ENCODE results near the gene SLCO4A1.
A peak's percentile ranks its signal among the peaks of the same experiment; 100 is the strongest.

The SLCO4A1 gene

DNA sequence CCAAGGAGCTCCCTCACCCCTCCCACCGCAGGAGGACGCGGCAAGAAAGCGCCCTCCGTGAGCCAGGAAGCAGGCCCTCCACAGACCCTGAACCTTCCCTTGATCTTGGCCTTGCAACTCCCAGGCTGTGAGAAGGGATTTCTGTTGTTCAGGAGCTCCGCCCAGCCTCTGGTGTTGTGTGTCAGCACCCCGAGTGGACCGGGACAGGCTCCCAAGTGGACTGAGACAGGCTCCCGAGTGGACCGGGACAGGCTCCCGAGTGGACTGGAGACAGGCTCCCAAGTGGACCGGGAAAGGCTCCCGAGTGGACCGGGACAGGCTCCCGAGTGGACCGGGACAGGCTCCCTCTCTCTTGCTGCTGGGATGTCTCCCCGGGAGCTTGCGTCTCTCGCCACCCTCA, 57.0 kb downstream of the SLCO4A1 start:
- H3K27ac Mint-ChIP-seq = no peak overlapping the region
- no peaks in the 10 kb centered on the region for H3K36me3 Mint-ChIP-seq
- H3K27me3 Mint-ChIP-seq = peaks cover 22% of the 10 kb centered on the region
- peaks cover 3% of the 10 kb centered on the region for H3K4me1 Mint-ChIP-seq
- DNase-seq (ENCODE audit: low spot score in 2 of 2) (no peak), ATAC-seq (ENCODE audit: low read depth) (no peak)
- no peaks in the 10 kb centered on the region for H3K9me3 Mint-ChIP-seq
- H3K4me3 Mint-ChIP-seq = no peak overlapping the region

DNA sequence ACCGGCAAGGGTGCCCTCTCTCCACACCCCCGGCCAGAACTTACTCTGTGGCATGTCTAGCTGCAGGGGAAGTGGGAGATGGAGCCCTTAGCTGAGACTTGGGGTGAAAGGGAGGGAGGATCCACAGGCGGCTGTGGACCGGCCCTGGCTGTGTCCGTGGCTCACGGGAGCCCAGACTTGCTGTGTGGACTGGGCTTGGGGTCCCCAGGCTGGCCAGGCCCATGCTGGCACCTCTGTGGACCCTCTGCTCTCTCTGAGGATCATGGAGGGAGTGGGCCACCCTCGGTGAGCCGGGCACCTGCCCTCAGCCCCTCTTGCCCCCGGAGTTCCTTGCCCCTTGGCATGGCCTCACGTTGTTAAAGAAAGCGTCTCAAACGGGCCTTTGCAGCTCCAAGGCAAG, 57.4 kb downstream of the SLCO4A1 start:
- no peak for DNase-seq (ENCODE audit: low spot score in 2 of 2)
- ATAC-seq (ENCODE audit: low read depth) = no peak
- H3K27ac Mint-ChIP-seq = no peak overlapping the region
- peaks cover 23% of the 10 kb centered on the region for H3K27me3 Mint-ChIP-seq
- H3K36me3 Mint-ChIP-seq = no peaks in the 10 kb centered on the region
- no peaks in the 10 kb centered on the region for H3K9me3 Mint-ChIP-seq
- no peak overlapping the region for H3K4me3 Mint-ChIP-seq
- peaks cover 3% of the 10 kb centered on the region for H3K4me1 Mint-ChIP-seq

DNA sequence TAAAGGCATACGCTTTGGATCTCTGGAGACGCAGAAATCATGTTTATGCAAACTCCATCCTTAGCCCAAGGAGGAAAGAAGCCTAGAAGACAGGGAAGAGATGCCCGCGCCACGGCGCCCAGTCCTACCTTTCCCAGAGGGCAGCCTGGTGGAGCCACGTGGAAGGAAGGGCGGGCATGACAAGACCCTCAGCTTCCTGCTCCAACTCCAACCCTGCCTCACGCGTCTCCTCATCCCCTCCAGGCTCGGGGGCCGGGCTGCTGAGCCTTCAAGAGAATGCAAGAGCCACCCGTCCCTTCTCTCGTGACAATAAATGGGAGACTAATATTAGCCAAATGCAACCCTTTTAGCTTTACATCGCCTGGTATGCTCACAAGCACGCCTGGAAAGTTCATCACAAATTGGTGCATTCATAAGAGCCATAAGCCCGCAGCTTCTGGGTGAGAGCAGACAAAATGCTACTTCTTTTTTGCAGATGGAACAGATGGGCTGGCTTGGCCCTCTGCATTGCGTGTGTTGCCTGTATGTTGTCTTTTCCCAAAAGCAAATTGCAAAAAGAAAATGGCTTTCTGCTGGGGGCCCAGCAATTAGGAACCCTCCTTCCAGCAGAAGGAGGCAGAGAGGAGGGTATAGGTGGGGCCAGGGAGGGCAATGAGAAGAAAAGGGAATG, 58.1 kb downstream of the SLCO4A1 start:
- Mint-ChIP-seq H3K27ac (no peak overlapping the region), H3K27me3 (peaks cover 23% of the 10 kb centered on the region), H3K4me3 (no peak overlapping the region), H3K36me3 (no peaks in the 10 kb centered on the region), H3K9me3 (no peaks in the 10 kb centered on the region), H3K4me1 (peaks cover 3% of the 10 kb centered on the region)
- ATAC-seq (ENCODE audit: low read depth) (no peak), DNase-seq (ENCODE audit: low spot score in 2 of 2) (no peak)

DNA sequence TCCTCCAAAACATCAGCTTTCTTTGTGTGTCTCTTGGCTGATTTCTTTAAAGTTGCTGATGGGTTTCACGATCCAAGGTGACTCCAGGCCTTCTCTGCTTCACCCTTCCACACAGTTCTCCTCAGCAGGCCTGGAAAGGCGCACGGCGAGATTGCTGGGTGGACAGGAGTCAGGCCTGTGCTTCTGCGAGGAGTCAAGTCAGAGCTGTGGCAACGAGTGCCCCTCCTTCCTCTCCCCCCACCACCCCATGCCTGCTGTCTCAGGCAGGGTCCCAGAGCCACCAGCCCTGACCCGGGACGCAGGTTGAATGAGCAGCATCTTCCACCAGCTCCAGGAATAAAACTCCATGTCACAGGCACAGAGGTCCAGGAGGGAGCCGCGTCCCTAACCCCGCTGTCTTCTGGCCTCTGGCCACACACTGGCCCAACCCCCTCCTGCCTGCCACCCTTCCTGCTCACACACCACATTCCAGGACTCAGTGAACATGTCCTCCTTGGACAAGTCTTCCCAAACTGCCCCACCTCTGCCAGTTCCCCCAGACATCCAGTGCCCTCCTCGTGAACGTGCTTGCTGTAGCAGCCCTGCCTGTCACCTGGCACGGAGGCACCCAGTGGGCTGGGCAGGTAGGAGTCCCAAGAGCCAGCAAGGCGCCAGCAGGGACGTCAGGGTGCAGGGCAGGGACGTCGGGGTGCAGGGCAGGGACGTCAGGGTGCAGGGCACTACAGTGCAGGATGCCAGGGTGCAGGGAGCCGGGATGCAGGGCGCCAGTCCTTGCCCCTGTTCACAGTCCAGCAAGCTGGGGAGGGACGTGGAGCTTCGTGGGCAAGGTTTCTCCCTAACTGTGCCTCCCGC, 59.1 kb downstream of the SLCO4A1 start:
- no peak for ATAC-seq (ENCODE audit: low read depth)
- Mint-ChIP-seq H3K27ac (no peak overlapping the region), H3K36me3 (no peaks in the 10 kb centered on the region)

DNA sequence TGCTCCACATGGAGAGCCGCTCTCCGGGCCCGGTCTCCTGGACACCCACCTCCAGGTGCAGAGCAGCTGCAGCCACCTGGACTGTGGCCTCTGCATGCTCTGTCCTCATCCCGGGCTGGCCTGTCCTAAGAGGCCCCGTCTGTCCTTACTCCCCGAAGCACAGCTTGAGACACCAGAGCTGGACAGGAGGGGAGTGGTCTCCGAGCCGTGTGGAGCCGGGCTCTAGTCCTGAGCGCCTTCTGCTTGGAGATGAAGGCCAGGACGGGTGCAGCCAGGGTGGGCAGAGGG, 59.7 kb downstream of the SLCO4A1 start:
- DNase-seq (ENCODE audit: low spot score in 2 of 2) (no peak), ATAC-seq (ENCODE audit: low read depth) (no peak)
- Mint-ChIP-seq H3K27me3 (peaks cover 19% of the 10 kb centered on the region), H3K4me1 (peaks cover 3% of the 10 kb centered on the region), H3K4me3 (no peak overlapping the region), H3K36me3 (no peaks in the 10 kb centered on the region), H3K9me3 (no peaks in the 10 kb centered on the region), H3K27ac (no peak overlapping the region)

More for the DNA sequence above, 59.1 kb downstream of the SLCO4A1 start:
- DNase-seq (ENCODE audit: low spot score in 2 of 2) = no peak
- peaks cover 18% of the 10 kb centered on the region for H3K27me3 Mint-ChIP-seq
- H3K9me3 Mint-ChIP-seq = no peaks in the 10 kb centered on the region
- H3K4me3 Mint-ChIP-seq = no peak overlapping the region
- H3K4me1 Mint-ChIP-seq = peaks cover 3% of the 10 kb centered on the region

DNA sequence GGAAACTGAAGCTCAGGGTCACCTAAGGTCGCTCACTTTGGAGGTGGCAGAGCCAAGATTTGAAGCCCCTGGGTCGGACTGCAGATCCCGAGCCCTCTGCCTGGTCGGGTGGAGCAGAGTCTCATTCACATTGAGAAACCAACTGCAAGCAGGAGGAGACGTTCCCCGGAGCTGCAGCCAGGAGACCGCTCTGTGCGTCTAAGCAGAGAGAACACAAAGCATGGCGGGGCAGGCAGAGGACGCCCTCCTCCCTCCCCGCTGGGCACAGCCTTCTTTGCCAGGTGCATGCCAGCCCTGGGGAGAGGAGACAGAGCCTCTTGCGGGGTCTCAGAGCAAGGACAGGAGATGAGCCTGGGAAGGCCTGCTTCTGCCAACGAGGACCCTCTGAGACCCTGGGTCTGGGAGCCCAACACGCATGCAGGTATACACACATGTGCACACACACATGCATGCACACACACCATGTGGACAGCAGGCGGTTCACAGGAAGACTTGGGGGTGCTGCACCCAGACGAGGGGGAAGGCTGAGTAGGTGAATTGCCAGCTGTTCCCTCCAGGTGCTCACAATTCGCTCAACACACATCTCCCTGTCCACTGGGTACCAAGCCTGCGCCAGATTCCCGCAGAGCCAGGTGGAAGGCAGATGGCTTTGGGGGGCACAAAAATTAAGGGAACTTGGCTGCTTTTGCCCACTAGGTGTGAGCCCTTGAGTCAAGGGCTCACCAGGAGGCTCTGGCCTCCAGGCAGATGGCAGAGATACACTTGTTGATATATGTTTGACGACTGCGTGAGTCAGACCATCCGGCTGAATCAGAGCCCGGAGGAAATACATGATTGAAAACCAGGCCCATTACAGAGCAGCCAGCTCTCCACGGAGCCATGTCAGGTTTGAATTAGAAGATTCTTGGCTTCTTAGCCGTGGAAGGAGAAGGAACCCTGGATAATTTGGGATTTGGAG, 60.9 kb downstream of the SLCO4A1 start:
- H3K4me3 Mint-ChIP-seq = no peak overlapping the region
- no peaks in the 10 kb centered on the region for H3K36me3 Mint-ChIP-seq
- H3K27ac Mint-ChIP-seq = no peak overlapping the region
- peaks cover 23% of the 10 kb centered on the region for H3K27me3 Mint-ChIP-seq
- no peak for ATAC-seq (ENCODE audit: low read depth)
- no peak for DNase-seq (ENCODE audit: low spot score in 2 of 2)
- H3K9me3 Mint-ChIP-seq = no peaks in the 10 kb centered on the region
- H3K4me1 Mint-ChIP-seq = peaks cover 5% of the 10 kb centered on the region

DNA sequence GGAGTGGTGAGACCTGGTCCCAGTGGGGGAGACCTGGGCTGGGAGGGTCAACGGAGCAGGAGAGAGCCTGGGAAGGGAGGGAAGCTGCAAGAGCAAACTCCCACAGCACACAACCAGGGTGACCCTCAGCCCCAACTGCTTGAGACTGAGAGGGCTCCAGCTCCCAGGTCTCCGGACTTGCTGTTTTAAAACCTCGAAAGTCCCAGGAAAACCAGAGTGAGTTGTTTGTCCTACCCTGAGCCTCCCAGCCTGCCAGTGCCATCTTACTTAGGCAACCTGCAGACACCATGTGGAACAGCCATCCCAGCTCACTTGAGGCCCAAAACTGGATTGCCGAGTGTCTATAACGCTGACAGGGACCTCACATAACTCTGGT, 61.5 kb downstream of the SLCO4A1 start:
- H3K4me3 Mint-ChIP-seq = no peak overlapping the region
- ATAC-seq (ENCODE audit: low read depth) = no peak
- H3K4me1 Mint-ChIP-seq = peaks cover 6% of the 10 kb centered on the region
- no peak for DNase-seq (ENCODE audit: low spot score in 2 of 2)
- H3K27me3 Mint-ChIP-seq = peaks cover 24% of the 10 kb centered on the region
- no peaks in the 10 kb centered on the region for H3K36me3 Mint-ChIP-seq
- H3K9me3 Mint-ChIP-seq = no peaks in the 10 kb centered on the region
- no peak overlapping the region for H3K27ac Mint-ChIP-seq

DNA sequence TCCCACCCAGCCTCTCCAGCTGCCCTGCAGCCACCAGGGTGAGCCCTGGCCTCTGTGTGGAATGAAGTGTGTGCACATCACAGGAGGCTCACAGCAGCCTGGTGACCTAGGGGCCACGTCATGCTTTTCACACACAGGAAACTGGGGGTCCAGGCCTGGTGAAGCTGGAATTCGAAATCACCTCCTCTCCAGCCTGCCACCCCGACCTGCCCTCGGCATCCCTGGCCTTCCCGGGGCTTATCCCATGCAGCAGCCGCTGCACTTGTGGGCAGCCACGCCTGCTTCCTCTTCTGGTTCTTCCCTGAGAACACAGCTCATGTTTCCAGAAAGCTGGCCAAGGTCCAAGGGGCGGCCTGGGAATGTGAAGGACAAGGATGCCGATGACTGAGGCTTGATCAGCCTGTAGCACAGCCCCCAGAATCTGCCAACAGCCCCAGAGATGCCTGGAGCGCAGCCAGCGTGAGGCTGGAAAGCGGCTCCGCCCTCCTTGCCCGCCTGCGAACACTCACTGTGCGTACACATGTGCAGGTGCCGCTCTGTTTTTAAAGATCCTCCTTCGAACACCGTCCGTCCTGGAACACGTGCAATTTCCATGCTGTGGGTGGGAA, 62.1 kb downstream of the SLCO4A1 start:
- DNase-seq (ENCODE audit: low spot score in 2 of 2) (no peak), ATAC-seq (ENCODE audit: low read depth) (no peak)
- Mint-ChIP-seq H3K27me3 (peaks cover 24% of the 10 kb centered on the region), H3K4me3 (no peak overlapping the region), H3K36me3 (no peaks in the 10 kb centered on the region), H3K27ac (no peak overlapping the region), H3K9me3 (no peaks in the 10 kb centered on the region), H3K4me1 (peaks cover 6% of the 10 kb centered on the region)

DNA sequence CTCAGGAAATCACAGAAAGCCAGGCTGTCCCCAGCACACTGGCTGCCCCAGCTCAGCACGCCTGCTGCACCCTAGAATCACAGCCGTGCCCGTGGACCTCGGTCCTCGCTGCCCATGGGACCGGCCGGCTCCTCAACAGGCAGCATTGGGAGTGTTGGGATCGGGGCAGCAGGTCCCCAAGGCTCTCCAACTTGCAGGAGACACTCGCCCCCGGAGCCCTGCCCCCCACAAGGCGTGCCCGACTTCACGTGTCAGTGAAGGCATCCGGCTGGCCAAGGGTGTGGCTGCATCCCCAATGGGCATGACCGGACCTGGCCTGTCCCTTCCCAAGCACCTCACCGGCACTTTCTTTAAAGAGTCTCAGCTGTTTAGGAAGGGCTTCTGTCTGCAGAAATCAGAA, 63.3 kb downstream of the SLCO4A1 start:
- Mint-ChIP-seq H3K27ac (no peak overlapping the region), H3K27me3 (peaks cover 28% of the 10 kb centered on the region), H3K4me1 (peaks cover 8% of the 10 kb centered on the region), H3K9me3 (no peaks in the 10 kb centered on the region), H3K36me3 (no peaks in the 10 kb centered on the region), H3K4me3 (no peak overlapping the region)
- no peak for DNase-seq (ENCODE audit: low spot score in 2 of 2)
- no peak for ATAC-seq (ENCODE audit: low read depth)

DNA sequence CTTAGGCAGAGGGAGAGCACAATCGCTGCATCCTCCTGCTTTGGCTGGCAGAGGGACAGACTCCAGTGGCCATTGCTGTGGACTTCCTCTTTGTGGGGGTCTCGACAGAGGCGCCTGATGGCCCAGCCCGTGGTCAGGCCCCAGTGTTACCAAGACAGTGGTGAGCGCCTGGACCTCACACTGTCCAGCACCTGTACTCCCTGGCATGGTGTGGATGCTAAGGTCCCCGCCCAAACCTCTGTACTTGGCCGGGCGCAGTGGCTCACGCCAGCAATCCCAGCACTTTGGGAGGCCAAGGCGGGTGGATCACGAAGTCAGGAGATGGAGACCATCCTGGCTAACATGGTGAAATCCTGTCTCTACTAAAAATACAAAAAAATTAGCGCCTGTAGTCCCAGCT, 64.0 kb downstream of the SLCO4A1 start:
- DNase-seq (ENCODE audit: low spot score in 2 of 2) (no peak), ATAC-seq (ENCODE audit: low read depth) (no peak)
- Mint-ChIP-seq H3K9me3 (no peaks in the 10 kb centered on the region), H3K4me1 (peaks cover 8% of the 10 kb centered on the region), H3K36me3 (no peaks in the 10 kb centered on the region), H3K27me3 (peaks cover 25% of the 10 kb centered on the region), H3K27ac (no peak overlapping the region), H3K4me3 (no peak overlapping the region)

DNA sequence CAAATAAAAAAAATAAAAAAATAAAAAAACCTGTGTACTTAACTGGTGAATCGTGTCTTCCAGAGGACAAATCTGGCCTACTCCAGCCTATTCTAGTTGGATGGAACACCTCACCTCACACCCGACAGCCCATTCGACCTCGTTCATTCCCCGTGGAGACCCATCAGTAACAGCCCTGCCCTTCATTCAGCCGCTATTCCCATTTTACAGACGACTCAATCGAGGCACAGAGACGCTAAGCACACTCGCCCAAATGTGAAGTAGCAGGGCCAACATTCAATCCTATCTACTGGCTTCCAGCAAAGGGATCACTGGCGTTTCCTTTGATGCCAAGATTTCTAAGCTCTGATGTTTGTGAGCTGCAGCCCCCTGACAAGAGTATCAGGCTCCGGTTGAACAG, 64.6 kb downstream of the SLCO4A1 start:
- Mint-ChIP-seq H3K4me1 (peaks cover 8% of the 10 kb centered on the region), H3K27ac (no peak overlapping the region), H3K27me3 (peaks cover 23% of the 10 kb centered on the region), H3K4me3 (no peak overlapping the region), H3K9me3 (no peaks in the 10 kb centered on the region), H3K36me3 (no peaks in the 10 kb centered on the region)
- DNase-seq (ENCODE audit: low spot score in 2 of 2) (no peak), ATAC-seq (ENCODE audit: low read depth) (no peak)

DNA sequence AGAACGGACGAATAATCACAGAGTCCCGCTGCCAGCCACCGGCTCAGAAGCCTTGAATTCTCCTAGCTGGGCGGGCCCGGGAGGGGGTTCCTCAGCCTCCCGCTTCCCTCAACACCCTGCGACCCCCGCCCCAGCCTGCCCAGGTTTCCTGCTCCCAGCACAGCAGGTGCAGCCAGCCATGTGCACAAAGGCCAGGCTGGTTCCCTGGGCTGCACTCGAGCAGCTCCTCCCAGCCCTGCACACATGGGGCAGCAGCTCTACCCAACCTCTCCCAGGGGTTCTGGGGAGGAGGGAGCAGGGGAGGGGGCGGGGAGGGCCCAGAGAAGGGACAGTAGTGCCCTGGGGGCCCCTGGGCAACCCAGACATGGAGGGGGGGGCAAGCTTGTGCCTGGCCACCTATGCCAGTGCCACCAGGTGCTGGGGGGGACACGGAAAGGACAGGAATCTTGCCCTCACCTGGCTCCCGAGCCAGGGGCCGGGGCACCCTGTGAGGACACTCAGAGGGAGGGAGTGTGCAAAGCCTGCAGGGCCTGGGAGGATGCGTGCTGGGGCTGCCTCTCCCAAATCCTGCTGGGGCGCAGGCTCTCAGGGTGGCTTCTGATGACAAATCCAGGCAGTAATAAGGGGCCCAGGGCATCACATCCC, 65.1 kb downstream of the SLCO4A1 start:
- Mint-ChIP-seq H3K27me3 (peaks cover 21% of the 10 kb centered on the region), H3K36me3 (no peaks in the 10 kb centered on the region), H3K9me3 (no peaks in the 10 kb centered on the region), H3K4me1 (peaks cover 8% of the 10 kb centered on the region), H3K4me3 (no peak overlapping the region), H3K27ac (no peak overlapping the region)
- no peak for ATAC-seq (ENCODE audit: low read depth)
- DNase-seq (ENCODE audit: low spot score in 2 of 2) = no peak

DNA sequence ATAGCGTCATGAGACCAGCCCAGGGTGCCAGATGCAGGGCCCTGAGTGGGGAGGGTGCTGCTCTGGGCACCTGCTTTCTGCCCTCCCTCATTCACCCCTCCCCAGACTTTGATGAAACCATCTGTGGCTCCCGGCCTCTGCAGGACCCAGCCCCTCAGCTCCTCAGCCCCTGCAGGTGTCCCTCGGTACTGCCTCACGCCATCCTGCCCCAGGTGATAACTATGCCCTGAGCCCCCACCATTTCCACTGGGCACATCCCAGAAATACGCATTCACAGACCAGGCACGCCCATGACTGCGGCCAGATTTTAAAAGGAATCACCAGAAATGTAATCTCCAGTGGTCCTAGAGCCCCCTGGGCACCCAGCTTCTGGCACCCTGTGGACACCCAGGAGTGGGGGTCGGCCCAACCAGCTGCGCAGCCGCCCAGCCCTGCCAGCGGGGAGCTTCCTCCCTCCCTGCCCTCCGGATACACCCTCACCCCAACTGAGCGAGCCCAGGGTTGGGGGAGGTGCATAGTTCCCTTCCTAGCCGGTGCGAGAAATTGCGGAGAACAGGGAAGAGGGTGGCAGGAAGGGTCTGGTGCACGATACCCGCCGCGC, 65.7 kb downstream of the SLCO4A1 start:
- Mint-ChIP-seq H3K27ac (no peak overlapping the region), H3K4me3 (no peak overlapping the region), H3K36me3 (no peaks in the 10 kb centered on the region), H3K9me3 (no peaks in the 10 kb centered on the region), H3K27me3 (peaks cover 19% of the 10 kb centered on the region), H3K4me1 (peaks cover 8% of the 10 kb centered on the region)
- ATAC-seq (ENCODE audit: low read depth) (peak; percentile 59), DNase-seq (ENCODE audit: low spot score in 2 of 2) (no peak)
